Mesothelial cell of epicardium (in vitro differentiated cells): Measurements from ENCODE around the gene ZNF91. TPM values are rescaled to one million over a fixed set of nuclear protein-coding genes. Genes with fewer than 3 reads are reported as not detected.

Source experiments
- DNase-seq, 2 experiments: peaks; one replicate each; pipeline ENCODE4 v3.0.0; 2021; ENCODE audit warnings: low spot score in 2 of 2; ENCODE audit not compliant: unreplicated experiment in 2 of 2
- H3K27ac Mint-ChIP-seq: 2 replicates; pipeline ENCODE4 v1.8.0; 2021; ENCODE audit warnings: mixed read lengths
- H3K27me3 Mint-ChIP-seq: 2 replicates; pipeline ENCODE4 v1.8.0; 2021; ENCODE audit warnings: low read depth, mixed read lengths
- H3K36me3 Mint-ChIP-seq: 2 replicates; pipeline ENCODE4 v1.8.0; 2021; ENCODE audit warnings: mixed read lengths
- H3K4me1 Mint-ChIP-seq: 2 replicates; pipeline ENCODE4 v1.8.0; 2021; ENCODE audit warnings: mixed read lengths
- H3K4me3 Mint-ChIP-seq: 2 replicates; pipeline ENCODE4 v1.8.0; 2021; ENCODE audit warnings: mild to moderate bottlenecking, moderate library complexity, mixed read lengths
- H3K9me3 Mint-ChIP-seq: 2 replicates; pipeline ENCODE4 v1.8.0; 2021; ENCODE audit warnings: mixed read lengths
- CTCF ChIP-seq: fragments of 200-600 bp; sonication (generic); IDR thresholded peaks from one replicate; pipeline ENCODE4 v1.5.0; 2021; ENCODE audit warnings: antibody characterized with exemption; ENCODE audit not compliant: unreplicated experiment
- total RNA-seq: library from RNA; stranded (reverse); gene quantifications from 3 replicates; pipeline ENCODE4 v1.2.1, GENCODE V29; 2021

ZNF91 gene
- 165 to 169 TPM (median 165 TPM) in 3 replicates for total RNA-seq

GRCh38 chr19:23395041-23395721 is at the start of gene ZNF91:
TSS of gene ZNF91 (minus strand) at chr19:23395471. CDS start at chr19:23395354, 117 bp downstream.
- Mint-ChIP-seq H3K27ac (peak within 1 kb of the TSS; percentile 100), H3K9me3 (peaks cover 8% of the 10 kb centered on the region), H3K4me3 (peak within 1 kb of the TSS; percentile 99), H3K36me3 (peaks cover 17% of the 10 kb centered on the region), H3K27me3 (no peaks in the 10 kb centered on the region), H3K4me1 (peaks cover 27% of the 10 kb centered on the region)
- no peak for TF ChIP-seq CTCF
- DNase-seq: peak; percentile 80 to 89

- Mint-ChIP-seq H3K27me3 (no peaks in the 10 kb centered on the region), H3K4me1 (no peaks in the 10 kb centered on the region), H3K4me3 (no peak overlapping the region), H3K27ac (no peak overlapping the region), H3K9me3 (peaks cover 86% of the 10 kb centered on the region), H3K36me3 (peaks cover 5% of the 10 kb centered on the region)
- no peak for DNase-seq
- TF ChIP-seq CTCF: peak; percentile 26
Observed at GRCh38 chr19:23440791-23441190, 45.5 kb upstream of the ZNF91 start.

- H3K36me3 Mint-ChIP-seq: peaks cover 5% of the 10 kb centered on the region
- peaks cover 81% of the 10 kb centered on the region for H3K9me3 Mint-ChIP-seq
- no peak for DNase-seq
Observed at GRCh38 chr19:23440207-23440606, 44.9 kb upstream of the ZNF91 start.

GRCh38 chr19:23439623-23440022 is 44.4 kb upstream of the ZNF91 start:
- DNase-seq: no peak
- Mint-ChIP-seq H3K4me1 (no peaks in the 10 kb centered on the region), H3K9me3 (peaks cover 79% of the 10 kb centered on the region), H3K36me3 (peaks cover 5% of the 10 kb centered on the region), H3K4me3 (no peak overlapping the region), H3K27me3 (no peaks in the 10 kb centered on the region), H3K27ac (no peak overlapping the region)
- TF ChIP-seq CTCF: peak; percentile 47

More at GRCh38 chr19:23440207-23440606, 44.9 kb upstream of the ZNF91 start:
- H3K27me3 Mint-ChIP-seq: no peaks in the 10 kb centered on the region
- no peaks in the 10 kb centered on the region for H3K4me1 Mint-ChIP-seq
- H3K27ac Mint-ChIP-seq: no peak overlapping the region
- no peak for TF ChIP-seq CTCF
- H3K4me3 Mint-ChIP-seq: no peak overlapping the region

- H3K27me3 Mint-ChIP-seq: no peaks in the 10 kb centered on the region
- peaks cover 75% of the 10 kb centered on the region for H3K9me3 Mint-ChIP-seq
- H3K36me3 Mint-ChIP-seq: peaks cover 5% of the 10 kb centered on the region
- H3K27ac Mint-ChIP-seq: no peak overlapping the region
- TF ChIP-seq CTCF: no peak
- DNase-seq: no peak
- H3K4me1 Mint-ChIP-seq: no peaks in the 10 kb centered on the region
- H3K4me3 Mint-ChIP-seq: no peak overlapping the region
Observed at GRCh38 chr19:23437901-23438300, 42.6 kb upstream of the ZNF91 start.
